ENCODE results near the gene DYRK1B. TPM values are rescaled to one million over a fixed set of nuclear protein-coding genes. Genes with fewer than 3 reads are reported as not detected.

The DYRK1B gene
- total RNA-seq, 2 donors from 2014 or later, result 11.8 to 12.7 TPM

DNA sequence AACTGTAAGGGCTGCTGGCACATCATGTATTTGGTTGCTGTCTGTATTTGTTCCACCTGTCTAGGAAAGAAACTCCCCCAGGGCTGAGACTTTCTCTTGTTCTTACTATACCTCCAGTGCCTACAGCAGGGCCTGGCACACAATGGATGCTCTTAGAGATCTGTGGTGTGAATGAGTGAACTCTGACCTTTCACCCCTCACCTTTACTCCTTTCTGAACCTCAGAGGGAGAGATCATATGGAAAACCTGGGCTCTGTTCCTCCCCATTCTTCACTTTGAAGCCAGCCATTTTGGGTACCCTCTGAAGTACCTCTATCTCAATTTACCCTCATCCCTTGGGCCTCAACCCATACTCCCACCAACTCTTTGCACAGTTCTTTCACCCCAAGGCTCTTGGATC is 3.1 kb downstream of the DYRK1B start:
- intact Hi-C loops (cut with DNase I), result no loop called here
- Histone ChIP-seq H3K9me3 (no peaks in the 10 kb centered on the region), H3K9ac (ENCODE audit: low read depth in 2 of 2, low read length in 2 of 2) (no peak overlapping the region), H3K4me1 (peaks cover 4% of the 10 kb centered on the region), H3K36me3 (peaks cover 10% of the 10 kb centered on the region), H3K27ac (no peak overlapping the region), H3K27me3 (no peaks in the 10 kb centered on the region), H3K4me3 (no peak overlapping the region)
- no peak for TF ChIP-seq CTCF (IDR thresholded peaks at IDR 0.05)
- no peak for DNase-seq

- no peak for TF ChIP-seq CTCF (IDR thresholded peaks at IDR 0.05)
- no peaks in the 10 kb centered on the region for H3K9me3 ChIP-seq
- H3K4me1 ChIP-seq, result peaks cover 4% of the 10 kb centered on the region
- intact Hi-C loops (cut with DNase I), result no loop called here
- no peak overlapping the region for H3K4me3 ChIP-seq
- no peak overlapping the region for H3K9ac ChIP-seq (ENCODE audit: low read depth in 2 of 2, low read length in 2 of 2)
- H3K27ac ChIP-seq, result no peak overlapping the region
- no peak for DNase-seq
- no peaks in the 10 kb centered on the region for H3K27me3 ChIP-seq
- peaks cover 6% of the 10 kb centered on the region for H3K36me3 ChIP-seq
Measured at GRCh38 chr19:39830406-39830805, 3.6 kb downstream of the DYRK1B start.

- no peaks in the 10 kb centered on the region for H3K27me3 ChIP-seq
- H3K36me3 ChIP-seq, result peaks cover 5% of the 10 kb centered on the region
- intact Hi-C loops (cut with DNase I), result no loop called here
- TF ChIP-seq CTCF (IDR thresholded peaks at IDR 0.05), result no peak
- H3K4me1 ChIP-seq, result peaks cover 4% of the 10 kb centered on the region
- no peak overlapping the region for H3K27ac ChIP-seq
- no peak for DNase-seq
- no peak overlapping the region for H3K4me3 ChIP-seq
- H3K9ac ChIP-seq (ENCODE audit: low read depth in 2 of 2, low read length in 2 of 2), result no peak overlapping the region
- no peaks in the 10 kb centered on the region for H3K9me3 ChIP-seq
Measured at GRCh38 chr19:39829702-39830275, 4.2 kb downstream of the DYRK1B start.

GRCh38 chr19:39828654-39829032 is 5.3 kb downstream of the DYRK1B start:
- no peak for DNase-seq
- no peak overlapping the region for H3K27ac ChIP-seq
- peaks cover 4% of the 10 kb centered on the region for H3K4me1 ChIP-seq
- H3K9me3 ChIP-seq, result no peaks in the 10 kb centered on the region
- H3K27me3 ChIP-seq, result no peaks in the 10 kb centered on the region
- no peak for TF ChIP-seq CTCF (IDR thresholded peaks at IDR 0.05)
- H3K36me3 ChIP-seq, result peaks cover 5% of the 10 kb centered on the region
- H3K4me3 ChIP-seq, result no peak overlapping the region
- H3K9ac ChIP-seq (ENCODE audit: low read depth in 2 of 2, low read length in 2 of 2), result no peak overlapping the region
- intact Hi-C loops (cut with DNase I), result no loop called here

DNA sequence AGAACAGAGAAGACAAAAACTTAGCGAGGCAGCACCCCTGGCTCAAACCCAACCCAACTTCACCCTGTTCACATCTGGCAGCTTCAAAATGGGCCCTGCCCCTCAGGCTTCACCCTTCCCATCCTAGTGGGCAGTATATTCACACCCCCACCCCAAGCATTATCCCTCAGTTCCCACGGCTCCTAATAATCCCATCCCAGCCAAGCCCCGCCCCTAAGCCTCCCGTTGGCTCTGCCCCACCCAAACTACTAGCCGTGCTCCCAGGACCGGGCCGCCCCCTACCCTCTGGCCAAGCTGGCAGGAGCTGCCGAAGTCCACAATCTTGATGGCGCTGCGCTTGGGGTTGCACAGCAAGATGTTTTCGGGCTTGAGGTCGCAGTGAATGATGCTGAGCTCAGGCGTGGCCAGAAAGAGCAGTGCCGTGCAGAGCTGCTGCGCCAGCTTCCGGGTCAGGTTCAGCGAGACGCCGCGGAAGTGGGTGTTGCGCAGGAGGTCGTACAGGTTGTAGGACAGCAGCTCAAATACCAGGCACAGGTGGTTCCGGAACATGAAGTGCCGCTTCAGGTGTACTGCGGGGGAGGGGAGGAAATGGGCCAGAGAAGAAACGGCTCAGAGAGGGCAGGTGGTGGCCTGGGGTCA is 5.8 kb downstream of the DYRK1B start:
- intact Hi-C loops (cut with DNase I), result no loop called here
- no peak overlapping the region for H3K4me3 ChIP-seq
- no peak for TF ChIP-seq CTCF (IDR thresholded peaks at IDR 0.05)
- H3K9me3 ChIP-seq, result no peaks in the 10 kb centered on the region
- no peak for DNase-seq
- peaks cover 4% of the 10 kb centered on the region for H3K4me1 ChIP-seq
- H3K36me3 ChIP-seq, result peaks cover 5% of the 10 kb centered on the region
- H3K9ac ChIP-seq (ENCODE audit: low read depth in 2 of 2, low read length in 2 of 2), result no peak overlapping the region
- H3K27ac ChIP-seq, result no peak overlapping the region
- no peaks in the 10 kb centered on the region for H3K27me3 ChIP-seq
